ENCODE measurements around the gene CCDC192.
"Not testable (repeated sequence)": the region's sequence is repeated elsewhere in the genome, so short reads cannot be mapped to it uniquely, and the experiment has no call there.

CCDC192 gene

GRCh38 chr5:127679691-127680330 is 23.4 kb upstream of the CCDC192 start:
- H3K27me3 ChIP-seq (ENCODE audit: control insufficient read depth in 2 of 2, insufficient read depth in 2 of 2, low read length in 2 of 2); H3K9ac ChIP-seq (ENCODE audit: low read depth in 1 of 2, low read length in 2 of 2); H3K36me3 ChIP-seq (ENCODE audit: control insufficient read depth in 2 of 2, insufficient read depth in 2 of 2, low read length in 2 of 2); H3K9me3 ChIP-seq (ENCODE audit: control insufficient read depth in 2 of 2, low read length in 2 of 2); H3K27ac ChIP-seq (ENCODE audit: low read depth in 2 of 2, low read length in 2 of 2); H3K4me1 ChIP-seq (ENCODE audit: control insufficient read depth in 2 of 2, insufficient read depth in 2 of 2, low read length in 2 of 2); H3K4me3 ChIP-seq (ENCODE audit: low read length in 2 of 2): not testable (repeated sequence)

- Histone ChIP-seq H3K4me1 (ENCODE audit: control insufficient read depth in 2 of 2, insufficient read depth in 2 of 2, low read length in 2 of 2) (no peaks in the 10 kb centered on the region), H3K9ac (ENCODE audit: low read depth in 1 of 2, low read length in 2 of 2) (no peak overlapping the region), H3K27me3 (ENCODE audit: control insufficient read depth in 2 of 2, insufficient read depth in 2 of 2, low read length in 2 of 2) (no peaks in the 10 kb centered on the region), H3K36me3 (ENCODE audit: control insufficient read depth in 2 of 2, insufficient read depth in 2 of 2, low read length in 2 of 2) (no peaks in the 10 kb centered on the region), H3K27ac (ENCODE audit: low read depth in 2 of 2, low read length in 2 of 2) (no peak overlapping the region), H3K4me3 (ENCODE audit: low read length in 2 of 2) (no peak overlapping the region), H3K9me3 (ENCODE audit: control insufficient read depth in 2 of 2, low read length in 2 of 2) (no peaks in the 10 kb centered on the region)
These were observed 22.6 kb upstream of the CCDC192 start for GRCh38 chr5:127680595-127680994.

- Histone ChIP-seq H3K9ac (ENCODE audit: low read depth in 1 of 2, low read length in 2 of 2) (no peak overlapping the region), H3K4me1 (ENCODE audit: control insufficient read depth in 2 of 2, insufficient read depth in 2 of 2, low read length in 2 of 2) (no peaks in the 10 kb centered on the region), H3K9me3 (ENCODE audit: control insufficient read depth in 2 of 2, low read length in 2 of 2) (no peaks in the 10 kb centered on the region), H3K27me3 (ENCODE audit: control insufficient read depth in 2 of 2, insufficient read depth in 2 of 2, low read length in 2 of 2) (no peaks in the 10 kb centered on the region), H3K4me3 (ENCODE audit: low read length in 2 of 2) (no peak overlapping the region), H3K36me3 (ENCODE audit: control insufficient read depth in 2 of 2, insufficient read depth in 2 of 2, low read length in 2 of 2) (no peaks in the 10 kb centered on the region), H3K27ac (ENCODE audit: low read depth in 2 of 2, low read length in 2 of 2) (no peak overlapping the region)
These were observed 20.2 kb upstream of the CCDC192 start for GRCh38 chr5:127683008-127683407.

GRCh38 chr5:127684726-127685467 is 18.3 kb upstream of the CCDC192 start:
- Histone ChIP-seq H3K4me1 (ENCODE audit: control insufficient read depth in 2 of 2, insufficient read depth in 2 of 2, low read length in 2 of 2) (no peaks in the 10 kb centered on the region), H3K9me3 (ENCODE audit: control insufficient read depth in 2 of 2, low read length in 2 of 2) (no peaks in the 10 kb centered on the region), H3K27me3 (ENCODE audit: control insufficient read depth in 2 of 2, insufficient read depth in 2 of 2, low read length in 2 of 2) (no peaks in the 10 kb centered on the region), H3K36me3 (ENCODE audit: control insufficient read depth in 2 of 2, insufficient read depth in 2 of 2, low read length in 2 of 2) (no peaks in the 10 kb centered on the region), H3K9ac (ENCODE audit: low read depth in 1 of 2, low read length in 2 of 2) (no peak overlapping the region), H3K27ac (ENCODE audit: low read depth in 2 of 2, low read length in 2 of 2) (no peak overlapping the region), H3K4me3 (ENCODE audit: low read length in 2 of 2) (no peak overlapping the region)

GRCh38 chr5:127685662-127686061 is 17.5 kb upstream of the CCDC192 start:
- Histone ChIP-seq H3K27ac (ENCODE audit: low read depth in 2 of 2, low read length in 2 of 2) (no peak overlapping the region), H3K4me3 (ENCODE audit: low read length in 2 of 2) (no peak overlapping the region), H3K9me3 (ENCODE audit: control insufficient read depth in 2 of 2, low read length in 2 of 2) (no peaks in the 10 kb centered on the region), H3K4me1 (ENCODE audit: control insufficient read depth in 2 of 2, insufficient read depth in 2 of 2, low read length in 2 of 2) (no peaks in the 10 kb centered on the region), H3K9ac (ENCODE audit: low read depth in 1 of 2, low read length in 2 of 2) (no peak overlapping the region), H3K27me3 (ENCODE audit: control insufficient read depth in 2 of 2, insufficient read depth in 2 of 2, low read length in 2 of 2) (no peaks in the 10 kb centered on the region), H3K36me3 (ENCODE audit: control insufficient read depth in 2 of 2, insufficient read depth in 2 of 2, low read length in 2 of 2) (no peaks in the 10 kb centered on the region)

GRCh38 chr5:127686424-127686823 is 16.8 kb upstream of the CCDC192 start:
- no peak overlapping the region for H3K4me3 ChIP-seq (ENCODE audit: low read length in 2 of 2)
- H3K4me1 ChIP-seq (ENCODE audit: control insufficient read depth in 2 of 2, insufficient read depth in 2 of 2, low read length in 2 of 2), result no peaks in the 10 kb centered on the region
- H3K9ac ChIP-seq (ENCODE audit: low read depth in 1 of 2, low read length in 2 of 2), result no peak overlapping the region
- H3K9me3 ChIP-seq (ENCODE audit: control insufficient read depth in 2 of 2, low read length in 2 of 2), result no peaks in the 10 kb centered on the region
- H3K36me3 ChIP-seq (ENCODE audit: control insufficient read depth in 2 of 2, insufficient read depth in 2 of 2, low read length in 2 of 2), result no peaks in the 10 kb centered on the region
- H3K27me3 ChIP-seq (ENCODE audit: control insufficient read depth in 2 of 2, insufficient read depth in 2 of 2, low read length in 2 of 2), result no peaks in the 10 kb centered on the region
- no peak overlapping the region for H3K27ac ChIP-seq (ENCODE audit: low read depth in 2 of 2, low read length in 2 of 2)

GRCh38 chr5:127694518-127695171 is 8.5 kb upstream of the CCDC192 start:
- no peak overlapping the region for H3K27ac ChIP-seq (ENCODE audit: low read depth in 2 of 2, low read length in 2 of 2)
- no peaks in the 10 kb centered on the region for H3K9me3 ChIP-seq (ENCODE audit: control insufficient read depth in 2 of 2, low read length in 2 of 2)

GRCh38 chr5:127695346-127695745 is 7.8 kb upstream of the CCDC192 start:
- Histone ChIP-seq H3K9me3 (ENCODE audit: control insufficient read depth in 2 of 2, low read length in 2 of 2) (no peaks in the 10 kb centered on the region), H3K9ac (ENCODE audit: low read depth in 1 of 2, low read length in 2 of 2) (no peak overlapping the region), H3K27ac (ENCODE audit: low read depth in 2 of 2, low read length in 2 of 2) (no peak overlapping the region)

More at GRCh38 chr5:127694518-127695171, 8.5 kb upstream of the CCDC192 start:
- Histone ChIP-seq H3K36me3 (ENCODE audit: control insufficient read depth in 2 of 2, insufficient read depth in 2 of 2, low read length in 2 of 2) (no peaks in the 10 kb centered on the region), H3K9ac (ENCODE audit: low read depth in 1 of 2, low read length in 2 of 2) (no peak overlapping the region), H3K27me3 (ENCODE audit: control insufficient read depth in 2 of 2, insufficient read depth in 2 of 2, low read length in 2 of 2) (no peaks in the 10 kb centered on the region), H3K4me1 (ENCODE audit: control insufficient read depth in 2 of 2, insufficient read depth in 2 of 2, low read length in 2 of 2) (no peaks in the 10 kb centered on the region), H3K4me3 (ENCODE audit: low read length in 2 of 2) (no peak overlapping the region)

GRCh38 chr5:127696683-127697082 is 6.5 kb upstream of the CCDC192 start:
- Histone ChIP-seq H3K27ac (ENCODE audit: low read depth in 2 of 2, low read length in 2 of 2) (no peak overlapping the region), H3K36me3 (ENCODE audit: control insufficient read depth in 2 of 2, insufficient read depth in 2 of 2, low read length in 2 of 2) (no peaks in the 10 kb centered on the region), H3K4me1 (ENCODE audit: control insufficient read depth in 2 of 2, insufficient read depth in 2 of 2, low read length in 2 of 2) (no peaks in the 10 kb centered on the region), H3K9me3 (ENCODE audit: control insufficient read depth in 2 of 2, low read length in 2 of 2) (no peaks in the 10 kb centered on the region), H3K27me3 (ENCODE audit: control insufficient read depth in 2 of 2, insufficient read depth in 2 of 2, low read length in 2 of 2) (no peaks in the 10 kb centered on the region), H3K4me3 (ENCODE audit: low read length in 2 of 2) (no peak overlapping the region), H3K9ac (ENCODE audit: low read depth in 1 of 2, low read length in 2 of 2) (no peak overlapping the region)

More at GRCh38 chr5:127695346-127695745, 7.8 kb upstream of the CCDC192 start:
- Histone ChIP-seq H3K4me3 (ENCODE audit: low read length in 2 of 2) (no peak overlapping the region), H3K36me3 (ENCODE audit: control insufficient read depth in 2 of 2, insufficient read depth in 2 of 2, low read length in 2 of 2) (no peaks in the 10 kb centered on the region), H3K4me1 (ENCODE audit: control insufficient read depth in 2 of 2, insufficient read depth in 2 of 2, low read length in 2 of 2) (no peaks in the 10 kb centered on the region), H3K27me3 (ENCODE audit: control insufficient read depth in 2 of 2, insufficient read depth in 2 of 2, low read length in 2 of 2) (no peaks in the 10 kb centered on the region)

GRCh38 chr5:127697894-127698600 is 5.1 kb upstream of the CCDC192 start:
- Histone ChIP-seq H3K9ac (ENCODE audit: low read depth in 1 of 2, low read length in 2 of 2) (no peak overlapping the region), H3K27me3 (ENCODE audit: control insufficient read depth in 2 of 2, insufficient read depth in 2 of 2, low read length in 2 of 2) (no peaks in the 10 kb centered on the region), H3K27ac (ENCODE audit: low read depth in 2 of 2, low read length in 2 of 2) (no peak overlapping the region), H3K4me1 (ENCODE audit: control insufficient read depth in 2 of 2, insufficient read depth in 2 of 2, low read length in 2 of 2) (no peaks in the 10 kb centered on the region), H3K9me3 (ENCODE audit: control insufficient read depth in 2 of 2, low read length in 2 of 2) (no peaks in the 10 kb centered on the region), H3K4me3 (ENCODE audit: low read length in 2 of 2) (no peak overlapping the region), H3K36me3 (ENCODE audit: control insufficient read depth in 2 of 2, insufficient read depth in 2 of 2, low read length in 2 of 2) (no peaks in the 10 kb centered on the region)

Data from mucosa of rectum (tissue), 2 donors.